HS-5 (cell line): ENCODE data around the gene SUPT5H.
"Not testable (repeated sequence)": the region's sequence is repeated elsewhere in the genome, so short reads cannot be mapped to it uniquely, and the experiment has no call there.

Experiments used
- DNase-seq: peaks from one replicate; pipeline ENCODE4 v3.0.0-alpha.2; 2012; ENCODE audit warnings: low read depth

Gene SUPT5H

DNA sequence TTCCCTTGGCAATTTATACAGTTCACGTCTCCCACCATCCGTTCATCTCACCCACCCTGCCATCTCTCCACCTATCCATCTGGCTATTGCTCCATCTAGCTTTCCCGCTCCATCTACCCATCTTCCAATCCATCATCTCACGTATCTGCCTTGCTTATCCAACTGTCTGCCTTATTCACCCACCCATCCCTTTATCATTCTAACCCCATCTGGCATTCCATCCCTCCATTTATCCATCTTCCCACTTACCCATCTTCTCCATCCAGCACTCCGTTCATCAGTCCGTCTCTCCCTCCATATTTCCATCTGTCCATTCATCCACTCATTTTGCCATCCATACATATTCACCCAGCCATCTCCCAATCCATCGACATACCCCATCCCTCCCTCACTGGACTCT is 19.6 kb upstream of the SUPT5H start:
- DNase-seq: no peak

DNA sequence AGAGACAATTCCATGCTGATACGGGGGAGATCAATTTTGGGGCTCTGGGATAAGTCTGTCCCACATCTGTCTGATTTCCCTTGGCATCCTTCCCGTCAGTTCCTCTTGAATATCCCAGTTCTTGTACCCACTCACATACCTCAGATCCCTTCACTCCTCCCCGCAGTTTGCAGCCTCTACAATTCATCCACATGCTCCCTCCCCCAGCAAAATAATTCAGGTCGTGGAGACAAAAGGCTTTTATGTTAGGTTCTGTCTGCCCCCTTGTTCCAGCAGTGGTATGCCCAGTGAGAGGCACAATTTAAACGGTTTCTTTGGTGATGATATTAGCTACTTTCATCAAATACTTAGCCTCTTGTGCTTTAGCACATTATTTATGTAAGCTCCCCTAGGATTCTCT is 19.2 kb upstream of the SUPT5H start:
- no peak for DNase-seq

- no peak for DNase-seq
Observed at GRCh38 chr19:39427707-39428106, 17.7 kb upstream of the SUPT5H start.

DNA sequence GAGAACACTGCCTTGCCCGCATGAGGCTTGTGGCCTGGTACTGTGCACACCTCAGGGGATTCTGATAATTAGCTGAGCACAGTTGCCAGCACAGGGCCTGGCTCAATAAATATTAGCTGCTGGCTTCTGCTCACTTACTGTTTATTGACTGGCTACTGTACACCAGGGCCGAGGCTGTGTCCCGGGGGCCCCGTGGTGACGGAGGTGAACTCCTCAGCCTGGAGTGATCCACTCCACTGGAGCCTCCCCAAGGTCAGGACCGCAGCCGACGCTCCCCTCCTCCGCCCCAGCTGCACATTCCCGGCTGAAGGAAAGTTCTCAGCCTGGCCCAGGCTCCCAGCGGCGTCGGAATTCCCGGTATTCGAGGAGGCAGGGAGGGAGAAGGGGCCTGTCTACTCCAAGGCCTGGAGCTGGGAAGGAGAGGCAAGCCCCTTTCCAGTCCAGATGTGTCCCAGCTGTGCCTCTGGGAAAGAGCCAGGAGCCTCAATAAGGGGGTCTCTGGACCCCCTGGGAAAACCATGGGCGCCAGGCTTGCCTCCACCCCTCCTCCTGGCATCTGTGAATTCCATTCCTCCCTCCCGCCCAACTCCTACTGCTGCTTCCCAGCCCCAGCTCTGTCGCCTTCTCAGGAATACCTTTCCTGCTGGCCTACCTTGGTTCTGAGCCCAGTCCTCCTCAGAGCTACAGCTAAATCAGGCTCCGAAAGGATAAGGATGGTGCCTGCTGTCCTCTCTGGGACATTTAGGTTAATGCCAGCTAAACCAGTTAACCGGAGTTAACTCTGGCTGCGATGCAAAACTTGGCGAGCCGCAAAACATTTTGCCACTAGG is 16.9 kb upstream of the SUPT5H start:
- DNase-seq: no peak

GRCh38 chr19:39430675-39431593 is 14.4 kb upstream of the SUPT5H start:
- no peak for DNase-seq

DNA sequence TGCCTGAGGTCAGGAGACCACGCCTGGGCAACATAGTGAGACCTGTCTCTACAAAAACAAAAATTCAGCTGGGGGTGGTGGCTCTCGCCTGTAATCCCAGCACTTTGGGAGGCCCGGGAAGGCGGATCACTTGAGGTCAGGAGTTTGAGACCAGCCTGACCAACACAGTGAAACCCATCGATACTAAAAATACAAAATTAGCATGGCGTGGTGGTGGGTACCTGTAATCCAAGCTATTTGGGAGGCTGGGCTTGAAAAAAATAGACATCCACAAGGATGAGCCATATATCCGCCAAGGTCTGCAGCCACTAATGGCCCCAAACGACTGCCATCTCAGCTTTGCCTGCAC is 12.7 kb upstream of the SUPT5H start:
- no peak for DNase-seq

- DNase-seq: no peak
Observed at GRCh38 chr19:39433480-39434079, 11.8 kb upstream of the SUPT5H start.

DNA sequence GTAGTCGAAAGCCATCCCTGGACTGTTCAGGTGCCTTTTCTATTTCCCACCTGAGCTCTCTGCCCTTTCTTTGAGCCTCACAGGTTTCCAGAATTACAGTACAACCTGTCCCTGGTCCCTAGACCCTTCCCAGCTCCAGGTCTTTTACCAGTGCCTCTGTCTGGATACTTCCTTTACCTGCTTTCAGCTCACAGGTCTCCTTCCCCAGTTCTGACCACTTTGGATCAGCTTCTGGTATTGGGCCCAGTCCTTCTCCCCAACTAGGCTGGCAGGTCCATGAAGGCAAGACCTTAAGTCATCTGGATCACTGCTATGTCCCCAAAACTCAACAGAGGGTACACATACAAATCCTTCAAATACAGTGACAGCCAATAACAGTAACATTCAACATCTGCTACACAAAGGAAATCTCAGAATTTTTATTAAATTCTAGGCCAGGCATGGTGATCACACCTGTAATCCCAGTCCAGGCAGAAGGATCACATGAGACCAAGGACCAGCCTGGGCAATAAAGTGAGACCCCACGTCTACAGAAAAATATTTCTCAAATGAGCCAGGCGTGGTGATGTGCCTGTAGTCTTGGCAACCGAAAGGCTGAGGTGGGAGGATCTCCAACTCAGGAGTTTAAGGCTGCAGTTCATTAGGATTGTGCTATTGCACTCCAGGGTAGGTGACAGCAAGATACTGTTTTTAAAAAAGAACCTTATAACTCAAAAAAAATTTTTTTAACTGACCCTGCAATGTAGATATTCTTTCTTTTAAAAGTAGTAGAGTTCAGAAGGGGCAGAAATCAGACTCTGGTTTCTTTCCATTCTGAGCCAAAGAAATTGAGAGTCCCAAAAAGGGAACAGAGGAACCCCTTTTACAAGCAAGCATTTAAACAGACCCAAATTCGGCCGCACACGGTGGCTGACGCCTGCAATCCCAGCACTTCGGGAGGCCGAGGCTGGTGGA is 11.0 kb upstream of the SUPT5H start:
- DNase-seq: no peak

- peak; percentile 81 for DNase-seq
Observed at GRCh38 chr19:39435499-39436349, 9.7 kb upstream of the SUPT5H start, which contains the start of gene RPS16. Gene RPS16, minus strand, starts transcription at chr19:39435949. Its CDS starts 54 bp downstream, at chr19:39435895.

GRCh38 chr19:39436350-39436716 is 9.0 kb upstream of the SUPT5H start:
- DNase-seq: no peak

DNA sequence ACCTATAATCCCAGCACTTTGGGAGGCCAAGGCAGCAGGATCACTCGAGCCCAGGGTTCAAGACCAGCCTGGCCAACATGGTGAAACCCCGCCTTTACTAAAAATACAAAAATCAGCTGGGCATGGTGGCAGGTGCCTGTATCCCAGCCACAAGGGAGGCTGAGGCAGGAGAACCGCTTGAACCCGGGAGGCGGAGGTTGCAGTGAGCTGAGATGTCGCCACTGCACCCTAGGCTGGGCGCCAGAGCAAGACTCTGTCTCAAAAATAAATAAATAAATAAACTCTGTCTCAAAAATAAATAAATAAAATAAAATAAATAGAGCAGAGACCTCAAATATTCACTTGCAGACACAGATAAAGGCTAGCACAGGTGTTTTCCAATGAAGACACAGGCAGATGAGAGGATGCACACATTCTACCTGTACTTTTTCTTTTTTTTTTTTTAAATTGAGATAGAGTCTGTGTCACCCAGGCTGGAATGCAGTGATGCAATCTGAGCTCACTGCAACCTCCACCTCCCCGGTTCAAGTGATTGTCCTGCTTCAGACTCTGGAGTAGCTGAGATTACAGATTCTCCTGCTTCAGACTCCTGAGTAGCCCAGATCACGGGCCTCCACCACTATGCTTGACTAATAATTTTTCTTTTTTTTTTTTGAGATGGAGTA is 7.0 kb upstream of the SUPT5H start:
- no peak for DNase-seq

DNA sequence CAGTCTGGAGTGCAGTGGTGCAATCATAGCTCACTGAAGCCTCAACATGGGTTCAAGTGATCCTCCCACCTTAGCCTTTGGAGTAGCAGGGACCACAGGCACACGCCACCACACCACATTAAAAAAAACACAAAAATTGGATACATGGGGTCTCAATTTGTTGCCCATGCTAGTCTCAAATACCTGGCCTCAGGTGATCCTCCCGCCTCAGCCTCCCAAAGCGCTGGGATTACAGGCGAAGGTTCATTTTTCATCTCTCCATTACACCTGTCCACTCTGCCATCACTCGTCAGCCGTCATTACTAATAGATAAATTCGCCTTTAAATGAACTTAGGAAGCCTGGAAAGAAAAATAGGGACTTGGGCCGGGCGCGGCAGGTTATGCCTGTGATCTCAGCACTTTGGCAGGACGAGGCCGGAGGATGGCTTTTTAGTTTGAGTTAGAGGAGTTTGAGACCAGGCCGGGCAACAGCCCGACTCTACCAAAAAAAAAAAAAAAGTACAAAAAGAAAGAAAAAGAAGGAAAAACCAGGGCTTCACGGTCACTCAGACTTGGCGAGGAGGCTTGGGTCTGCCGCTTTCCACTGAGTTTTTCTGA is 685 bp upstream of the SUPT5H start:
- DNase-seq: no peak

- DNase-seq: no peak
Observed at GRCh38 chr19:39446365-39447084, 1.1 kb downstream of the SUPT5H start.

DNA sequence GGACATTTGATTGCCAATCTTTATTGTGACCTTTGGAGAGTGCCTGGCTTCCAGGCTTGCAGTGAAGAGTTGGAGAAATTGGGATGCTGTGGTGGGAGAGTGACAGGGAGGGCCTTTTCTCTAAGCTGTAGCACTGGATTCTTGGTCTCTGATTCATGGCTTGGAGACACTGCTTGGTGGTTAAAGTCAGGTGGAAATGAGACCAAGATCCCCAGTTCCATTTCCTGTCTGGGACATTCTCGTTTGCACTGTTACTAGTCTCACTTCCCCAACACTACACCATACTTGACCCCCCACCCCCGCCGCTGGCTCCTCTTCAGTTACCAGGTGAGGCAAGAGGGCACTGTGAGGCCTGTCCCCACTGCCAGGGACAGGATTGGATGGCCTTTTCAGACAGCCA is 2.9 kb downstream of the SUPT5H start:
- no peak for DNase-seq

GRCh38 chr19:39449116-39449797 is 3.9 kb downstream of the SUPT5H start:
- no peak for DNase-seq

DNA sequence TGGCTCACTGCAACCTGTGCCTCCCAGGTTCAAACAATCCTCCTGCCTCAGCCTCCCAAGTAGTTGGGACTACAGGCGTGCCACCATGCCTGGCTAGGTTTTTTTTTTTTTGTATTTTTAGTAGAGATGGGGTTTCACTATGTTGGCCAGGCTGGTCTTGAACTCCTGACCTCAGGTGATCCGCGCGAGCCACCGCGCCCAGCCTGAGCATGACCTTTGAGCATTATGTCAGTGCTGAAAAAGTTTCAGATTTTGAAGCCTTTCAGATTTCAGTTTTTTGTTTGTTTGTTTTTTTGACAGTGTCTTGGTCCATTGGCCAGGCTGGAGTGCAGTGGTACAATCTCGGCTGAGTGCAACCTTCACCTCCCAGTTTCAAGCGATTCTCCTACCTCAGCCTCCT is 5.9 kb downstream of the SUPT5H start:
- not testable (repeated sequence) for DNase-seq

GRCh38 chr19:39463403-39463802 is 18.0 kb downstream of the SUPT5H start:
- no peak for DNase-seq
